ENCODE data around the gene OR13G1. TPM values are rescaled to one million over a fixed set of nuclear protein-coding genes. Genes with fewer than 3 reads are reported as not detected.

OR13G1 gene
- total RNA-seq, 1 experiment from 2014 or later = not detected

GRCh38 chr1:247653040-247653439, 26.5 kb downstream of the OR13G1 start:
- Histone ChIP-seq H3K4me1 (replicated peaks; ENCODE audit: insufficient read depth) (no peaks in the 10 kb centered on the region), H3K27me3 (ENCODE audit: insufficient read depth, low read depth) (no peaks in the 10 kb centered on the region), H3K36me3 (ENCODE audit: low read depth) (no peaks in the 10 kb centered on the region), H4K20me1 (ENCODE audit: insufficient read depth) (no peaks in the 10 kb centered on the region), H3K4me3 (no peak overlapping the region), H3K4me2 (no peak overlapping the region), H2AFZ (no peak overlapping the region), H3K9me3 (ENCODE audit: insufficient read depth, low read depth) (no peaks in the 10 kb centered on the region), H3K79me2 (ENCODE audit: low read depth) (no peaks in the 10 kb centered on the region), H3K27ac (no peak overlapping the region), H3K9me2 (ENCODE audit: insufficient read depth) (no peaks in the 10 kb centered on the region), H3F3A (ENCODE audit: insufficient read depth, low read depth) (no peaks in the 10 kb centered on the region)
- no peak for DNase-seq
- intact Hi-C loops (cut with micrococcal nuclease; ENCODE audit: unreplicated experiment) = no loop called here
- ChIA-PET CTCF (no interaction called here), POLR2A (ENCODE audit: unreplicated experiment) (no interaction called here)
- TF ChIP-seq EZH2 (IDR thresholded peaks at IDR 0.05; ENCODE audit: low read depth) (no peak), CTCF (conservative IDR thresholded peaks at IDR 0.05) (no peak)
- no TSS peak for BruUV-seq (replicated peaks)

DNA sequence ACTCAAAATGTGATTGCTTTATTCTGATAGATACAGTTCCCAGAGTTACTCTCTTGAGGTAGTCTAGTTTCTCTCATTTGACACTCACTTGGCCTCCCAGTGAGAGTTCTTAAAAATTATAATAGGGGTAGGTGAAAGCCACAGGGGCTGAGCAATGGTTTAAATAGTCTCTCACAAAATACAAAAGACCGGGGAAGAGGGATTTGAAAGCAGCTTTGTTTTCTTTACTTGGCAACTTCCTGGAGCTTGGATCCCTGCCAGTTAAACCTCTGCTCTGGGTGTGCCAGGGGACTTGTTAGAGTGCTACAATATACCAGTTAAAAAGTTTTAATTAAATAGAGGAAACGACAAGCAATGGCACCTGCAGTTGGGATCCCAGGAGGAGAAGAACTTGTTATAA, 31.7 kb downstream of the OR13G1 start:
- intact Hi-C loops (cut with micrococcal nuclease; ENCODE audit: unreplicated experiment) = no loop called here
- H3F3A ChIP-seq (ENCODE audit: insufficient read depth, low read depth) = no peaks in the 10 kb centered on the region
- H3K27me3 ChIP-seq (ENCODE audit: insufficient read depth, low read depth) = no peaks in the 10 kb centered on the region
- H3K9me2 ChIP-seq (ENCODE audit: insufficient read depth) = no peaks in the 10 kb centered on the region
- ChIA-PET CTCF (no interaction called here), POLR2A (ENCODE audit: unreplicated experiment) (no interaction called here)
- no peaks in the 10 kb centered on the region for H3K9me3 ChIP-seq (ENCODE audit: insufficient read depth, low read depth)
- TF ChIP-seq EZH2 (IDR thresholded peaks at IDR 0.05; ENCODE audit: low read depth) (no peak), CTCF (conservative IDR thresholded peaks at IDR 0.05) (no peak)
- no peaks in the 10 kb centered on the region for H3K79me2 ChIP-seq (ENCODE audit: low read depth)
- no peak overlapping the region for H3K4me3 ChIP-seq
- no peak overlapping the region for H2AFZ ChIP-seq
- H4K20me1 ChIP-seq (ENCODE audit: insufficient read depth) = no peaks in the 10 kb centered on the region
- H3K27ac ChIP-seq = no peak overlapping the region
- H3K36me3 ChIP-seq (ENCODE audit: low read depth) = no peaks in the 10 kb centered on the region
- DNase-seq = no peak
- no peaks in the 10 kb centered on the region for H3K4me1 ChIP-seq (replicated peaks; ENCODE audit: insufficient read depth)
- no peak overlapping the region for H3K4me2 ChIP-seq
- BruUV-seq (replicated peaks) = no TSS peak

- Histone ChIP-seq H3K27me3 (ENCODE audit: insufficient read depth, low read depth) (no peaks in the 10 kb centered on the region), H3K9me3 (ENCODE audit: insufficient read depth, low read depth) (no peaks in the 10 kb centered on the region), H3K27ac (no peak overlapping the region), H3K79me2 (ENCODE audit: low read depth) (no peaks in the 10 kb centered on the region), H3K4me2 (no peak overlapping the region), H3K9me2 (ENCODE audit: insufficient read depth) (no peaks in the 10 kb centered on the region), H3F3A (ENCODE audit: insufficient read depth, low read depth) (no peaks in the 10 kb centered on the region), H2AFZ (no peak overlapping the region), H4K20me1 (ENCODE audit: insufficient read depth) (no peaks in the 10 kb centered on the region), H3K36me3 (ENCODE audit: low read depth) (no peaks in the 10 kb centered on the region), H3K4me1 (replicated peaks; ENCODE audit: insufficient read depth) (no peaks in the 10 kb centered on the region), H3K4me3 (no peak overlapping the region)
- ChIA-PET POLR2A (ENCODE audit: unreplicated experiment) (no interaction called here), CTCF (no interaction called here)
- DNase-seq = no peak
- no TSS peak for BruUV-seq (replicated peaks)
- TF ChIP-seq CTCF (conservative IDR thresholded peaks at IDR 0.05) (no peak), EZH2 (IDR thresholded peaks at IDR 0.05; ENCODE audit: low read depth) (no peak)
- intact Hi-C loops (cut with micrococcal nuclease; ENCODE audit: unreplicated experiment) = no loop called here
Measured at GRCh38 chr1:247646867-247647266, 32.7 kb downstream of the OR13G1 start.

All from PC-9 (cell line).